Esophagus muscularis mucosa (tissue), 4 donors: ENCODE measurements around the gene ARHGAP15. TPM values are rescaled to one million over a fixed set of nuclear protein-coding genes. Genes with fewer than 3 reads are reported as not detected.

Experiments
- DNase-seq: peaks from one replicate; pipeline ENCODE4 v3.0.0-alpha.2; 2017; ENCODE audit errors: extremely low spot score
- H3K27ac ChIP-seq, 4 donors: fragments of 200-600 bp; sonication (generic); replicated peaks in 1 of 4; 1 replicate in 3 of 4; 2 replicates in 1 of 4; pipeline ENCODE4 v1.5.1; 2016 to 2019; ENCODE audit warnings: mild to moderate bottlenecking in 1 of 4
- H3K27me3 ChIP-seq, 4 donors: fragments of 200-600 bp; sonication (generic); one replicate each; pipeline versions ENCODE4 v1.5.1 to v1.6.0; 2016 to 2019
- H3K36me3 ChIP-seq, 4 donors: fragments of 200-600 bp; sonication (generic); one replicate each; pipeline ENCODE4 v1.5.1; 2016 to 2019
- H3K4me1 ChIP-seq, 4 donors: fragments of 200-600 bp; sonication (generic); one replicate each; pipeline ENCODE4 v1.5.1; 2016 to 2019
- H3K4me3 ChIP-seq, 4 donors: fragments of 200-600 bp; sonication (generic); 1 replicate in 2 of 4; 2 replicates in 2 of 4; pipeline ENCODE4 v1.5.1; 2016 to 2019; ENCODE audit warnings: mild to moderate bottlenecking in 4 of 4, moderate library complexity in 1 of 4
- H3K9me3 ChIP-seq, 4 donors: fragments of 200-600 bp; sonication (generic); 1 replicate in 3 of 4; 2 replicates in 1 of 4; pipeline ENCODE4 v1.5.1; 2016 to 2019
- CTCF ChIP-seq, 3 experiments: fragments of 200-600 bp in 2 of 3; fragments of 450-650 bp in 1 of 3; sonication (generic) in 2 of 3; IDR thresholded peaks; one replicate each; pipeline ENCODE4 v1.5.1; 2017 to 2019; ENCODE audit warnings: antibody characterized with exemption in 3 of 3, mild to moderate bottlenecking in 2 of 3, moderate library complexity in 1 of 3
- EP300 ChIP-seq: sonication (generic); formaldehyde crosslinking; IDR thresholded peaks from one replicate; pipeline ENCODE4 v1.6.1; 2017; ENCODE audit warnings: antibody characterized with exemption
- POLR2A ChIP-seq: fragments of 450-650 bp; IDR thresholded peaks from one replicate; pipeline ENCODE4 v1.6.1; 2017; ENCODE audit warnings: antibody characterized with exemption, moderate library complexity, mild to moderate bottlenecking, low read depth
- POLR2AphosphoS5 ChIP-seq, 2 donors: sonication (generic); formaldehyde crosslinking; IDR thresholded peaks; one replicate each; pipeline ENCODE4 v1.6.1; 2017; ENCODE audit warnings: antibody characterized with exemption in 2 of 2
- WGBS: methylation state at CpG from one replicate; pipeline ENCODE4 v1.1.5; 2018; 5-methylcytosine and 5-hydroxymethylcytosine counted together
- intact Hi-C: fragments of 100-400 bp; cut with DNase I; formaldehyde crosslinking; loops from one replicate; pipeline ENCODE4 v1.15.1; 2023
- total RNA-seq, 4 donors: library from RNA; depleted of rRNA; stranded (reverse); fragments of >200 nt; gene quantifications; one replicate each; pipeline versions ENCODE4 v1.1.0 to v1.2.1, GENCODE V29; 2016

ARHGAP15 gene
- total RNA-seq, 4 donors from 2014 or later, result 5.4 to 13.3 (median 7.1) TPM

- Histone ChIP-seq H3K27me3 (no peaks in the 10 kb centered on the region), H3K36me3 (no peaks in the 10 kb centered on the region)
- WGBS, result 66% methylated on average over 3 of the region's 3 CpGs
Observed at GRCh38 chr2:143434445-143434844, 305.2 kb downstream of the ARHGAP15 start.

GRCh38 chr2:143435131-143435530 lies 305.9 kb downstream of the ARHGAP15 start:
- peak overlapping the region in 3 of 4 donors; percentile 17 to 38 (median 21) for H3K27ac ChIP-seq
- H3K4me3 ChIP-seq, result peak overlapping the region in 1 of 4 donors; percentile 14
- H3K36me3 ChIP-seq, result no peaks in the 10 kb centered on the region
- no peaks in the 10 kb centered on the region for H3K4me1 ChIP-seq
- DNase-seq, result no peak
- 59% methylated on average over 6 of the region's 6 CpGs for whole genome bisulfite sequencing
- H3K27me3 ChIP-seq, result no peaks in the 10 kb centered on the region
- intact Hi-C loops, result no loop called here
- TF ChIP-seq EP300, result no peak
- no peak for TF ChIP-seq CTCF (IDR thresholded peaks at IDR 0.05)
- TF ChIP-seq POLR2AphosphoS5 (IDR thresholded peaks at IDR 0.05), result no peak
- TF ChIP-seq POLR2A, result no peak
- H3K9me3 ChIP-seq, result no peaks in the 10 kb centered on the region

More at GRCh38 chr2:143434445-143434844, 305.2 kb downstream of the ARHGAP15 start:
- intact Hi-C loops, result no loop called here
- no peaks in the 10 kb centered on the region for H3K4me1 ChIP-seq
- H3K4me3 ChIP-seq, result no peak overlapping the region
- H3K27ac ChIP-seq, result peak overlapping the region; percentile 5 to 38 (median 19)
- no peak for TF ChIP-seq POLR2A
- no peak for TF ChIP-seq POLR2AphosphoS5 (IDR thresholded peaks at IDR 0.05)
- TF ChIP-seq EP300, result no peak
- TF ChIP-seq CTCF (IDR thresholded peaks at IDR 0.05), result no peak
- no peak for DNase-seq
- H3K9me3 ChIP-seq, result no peaks in the 10 kb centered on the region

- WGBS, result 83% methylated on average over 2 of the region's 2 CpGs
- peak overlapping the region in 1 of 4 donors; percentile 3 for H3K4me3 ChIP-seq
- DNase-seq, result no peak
- no peaks in the 10 kb centered on the region for H3K9me3 ChIP-seq
- no peak for TF ChIP-seq POLR2A
- no peak for TF ChIP-seq POLR2AphosphoS5 (IDR thresholded peaks at IDR 0.05)
- no peak for TF ChIP-seq CTCF (IDR thresholded peaks at IDR 0.05)
- no peak for TF ChIP-seq EP300
- no peaks in the 10 kb centered on the region for H3K4me1 ChIP-seq
- H3K27ac ChIP-seq, result peak overlapping the region in 2 of 4 donors; percentile 19 to 27
- intact Hi-C loops, result no loop called here
- H3K36me3 ChIP-seq, result no peaks in the 10 kb centered on the region
- no peaks in the 10 kb centered on the region for H3K27me3 ChIP-seq
Observed at GRCh38 chr2:143436951-143437350, 307.7 kb downstream of the ARHGAP15 start.

GRCh38 chr2:143440411-143441012 lies 311.3 kb downstream of the ARHGAP15 start:
- Histone ChIP-seq H3K9me3 (no peaks in the 10 kb centered on the region), H3K36me3 (no peaks in the 10 kb centered on the region), H3K4me3 (no peak overlapping the region), H3K27ac (peak overlapping the region in 1 of 4 donors; percentile 8), H3K4me1 (no peaks in the 10 kb centered on the region), H3K27me3 (no peaks in the 10 kb centered on the region)
- TF ChIP-seq POLR2AphosphoS5 (IDR thresholded peaks at IDR 0.05), result no peak
- no peak for TF ChIP-seq POLR2A
- no peak for TF ChIP-seq CTCF (IDR thresholded peaks at IDR 0.05)
- TF ChIP-seq EP300, result no peak
- WGBS, result 56% methylated on average over 5 of the region's 5 CpGs
- DNase-seq, result no peak
- intact Hi-C loops, result no loop called here

- Histone ChIP-seq H3K27me3 (no peaks in the 10 kb centered on the region), H3K4me3 (peak overlapping the region in 2 of 4 donors; percentile 13 to 21), H3K4me1 (no peaks in the 10 kb centered on the region), H3K9me3 (peaks cover 0 to under 1% (median 0%) of the 10 kb centered on the region in 4 donors), H3K27ac (peak overlapping the region in 2 of 4 donors; percentile 2 to 14), H3K36me3 (no peaks in the 10 kb centered on the region)
- WGBS, result 66% methylated on average over 6 of the region's 6 CpGs
- no peak for TF ChIP-seq POLR2A
- no peak for TF ChIP-seq CTCF (IDR thresholded peaks at IDR 0.05)
- TF ChIP-seq EP300, result no peak
- TF ChIP-seq POLR2AphosphoS5 (IDR thresholded peaks at IDR 0.05), result no peak
- DNase-seq, result no peak
- intact Hi-C loops, result no loop called here
Observed at GRCh38 chr2:143442193-143442592, 313.0 kb downstream of the ARHGAP15 start.
